ENCODE data around the gene TIGD7. TPM values are rescaled to one million over a fixed set of nuclear protein-coding genes. Genes with fewer than 3 reads are reported as not detected.

TIGD7 gene
- 7.8 TPM for total RNA-seq

- Histone ChIP-seq H3K9ac (ENCODE audit: low read depth in 1 of 3, low read length in 3 of 3) (peak within 1 kb of the TSS; percentile 91 to 95 (median 91)), H3K4me3 (ENCODE audit: low read length in 3 of 3) (peak within 1 kb of the TSS; percentile 91 to 95 (median 94)), H3K4me1 (ENCODE audit: control insufficient read depth in 3 of 3, insufficient read depth in 3 of 3, low read length in 3 of 3) (peaks cover 5 to 18% (median 14%) of the 10 kb centered on the region in 3 donors), H3K36me3 (ENCODE audit: control insufficient read depth in 3 of 3, insufficient read depth in 3 of 3, low read length in 3 of 3) (peaks cover 32 to 34% (median 34%) of the 10 kb centered on the region in 3 donors), H3K9me3 (ENCODE audit: control insufficient read depth in 3 of 3, low read length in 3 of 3) (peaks cover 8 to 15% (median 10%) of the 10 kb centered on the region in 3 donors), H3K27ac (ENCODE audit: low read depth, low read length) (peak within 1 kb of the TSS; percentile 88), H3K27me3 (ENCODE audit: control insufficient read depth in 3 of 3, insufficient read depth in 3 of 3, low read length in 3 of 3) (no peaks in the 10 kb centered on the region)
Measured at GRCh38 chr16:3305109-3306068, at the start of gene TIGD7, which contains the start of gene ZNF75A. Gene TIGD7 (minus strand): TSS chr16:3305430. CDS start chr16:3300614, 4,816 bp downstream. Gene ZNF75A (plus strand): TSS chr16:3305497. CDS start chr16:3308429, 2,932 bp downstream.

GRCh38 chr16:3349175-3349574 lies 43.9 kb upstream of the TIGD7 start:
- Histone ChIP-seq H3K27ac (ENCODE audit: low read depth, low read length) (no peak overlapping the region), H3K4me1 (ENCODE audit: control insufficient read depth in 3 of 3, insufficient read depth in 3 of 3, low read length in 3 of 3) (no peaks in the 10 kb centered on the region), H3K9ac (ENCODE audit: low read depth in 1 of 3, low read length in 3 of 3) (no peak overlapping the region), H3K36me3 (ENCODE audit: control insufficient read depth in 3 of 3, insufficient read depth in 3 of 3, low read length in 3 of 3) (no peaks in the 10 kb centered on the region), H3K27me3 (ENCODE audit: control insufficient read depth in 3 of 3, insufficient read depth in 3 of 3, low read length in 3 of 3) (no peaks in the 10 kb centered on the region), H3K9me3 (ENCODE audit: control insufficient read depth in 3 of 3, low read length in 3 of 3) (no peaks in the 10 kb centered on the region), H3K4me3 (ENCODE audit: low read length in 3 of 3) (no peak overlapping the region)

- no peaks in the 10 kb centered on the region for H3K36me3 ChIP-seq (ENCODE audit: control insufficient read depth in 3 of 3, insufficient read depth in 3 of 3, low read length in 3 of 3)
- no peaks in the 10 kb centered on the region for H3K4me1 ChIP-seq (ENCODE audit: control insufficient read depth in 3 of 3, insufficient read depth in 3 of 3, low read length in 3 of 3)
- H3K27ac ChIP-seq (ENCODE audit: low read depth, low read length): no peak overlapping the region
- no peaks in the 10 kb centered on the region for H3K9me3 ChIP-seq (ENCODE audit: control insufficient read depth in 3 of 3, low read length in 3 of 3)
- H3K9ac ChIP-seq (ENCODE audit: low read depth in 1 of 3, low read length in 3 of 3): no peak overlapping the region
- H3K27me3 ChIP-seq (ENCODE audit: control insufficient read depth in 3 of 3, insufficient read depth in 3 of 3, low read length in 3 of 3): no peaks in the 10 kb centered on the region
- H3K4me3 ChIP-seq (ENCODE audit: low read length in 3 of 3): no peak overlapping the region
Measured at GRCh38 chr16:3348547-3349167, 43.4 kb upstream of the TIGD7 start.

- Histone ChIP-seq H3K9ac (ENCODE audit: low read depth in 1 of 3, low read length in 3 of 3) (no peak overlapping the region), H3K4me3 (ENCODE audit: low read length in 3 of 3) (no peak overlapping the region), H3K27ac (ENCODE audit: low read depth, low read length) (no peak overlapping the region), H3K4me1 (ENCODE audit: control insufficient read depth in 3 of 3, insufficient read depth in 3 of 3, low read length in 3 of 3) (no peaks in the 10 kb centered on the region), H3K27me3 (ENCODE audit: control insufficient read depth in 3 of 3, insufficient read depth in 3 of 3, low read length in 3 of 3) (no peaks in the 10 kb centered on the region), H3K9me3 (ENCODE audit: control insufficient read depth in 3 of 3, low read length in 3 of 3) (no peaks in the 10 kb centered on the region), H3K36me3 (ENCODE audit: control insufficient read depth in 3 of 3, insufficient read depth in 3 of 3, low read length in 3 of 3) (no peaks in the 10 kb centered on the region)
Measured at GRCh38 chr16:3347586-3347985, 42.4 kb upstream of the TIGD7 start.

GRCh38 chr16:3346041-3346440 lies 40.8 kb upstream of the TIGD7 start:
- Histone ChIP-seq H3K27ac (ENCODE audit: low read depth, low read length) (no peak overlapping the region), H3K9me3 (ENCODE audit: control insufficient read depth in 3 of 3, low read length in 3 of 3) (no peaks in the 10 kb centered on the region), H3K36me3 (ENCODE audit: control insufficient read depth in 3 of 3, insufficient read depth in 3 of 3, low read length in 3 of 3) (no peaks in the 10 kb centered on the region), H3K27me3 (ENCODE audit: control insufficient read depth in 3 of 3, insufficient read depth in 3 of 3, low read length in 3 of 3) (no peaks in the 10 kb centered on the region), H3K9ac (ENCODE audit: low read depth in 1 of 3, low read length in 3 of 3) (no peak overlapping the region), H3K4me1 (ENCODE audit: control insufficient read depth in 3 of 3, insufficient read depth in 3 of 3, low read length in 3 of 3) (no peaks in the 10 kb centered on the region), H3K4me3 (ENCODE audit: low read length in 3 of 3) (no peak overlapping the region)

GRCh38 chr16:3328643-3329042 lies 23.4 kb upstream of the TIGD7 start:
- Histone ChIP-seq H3K9ac (ENCODE audit: low read depth in 1 of 3, low read length in 3 of 3) (no peak overlapping the region), H3K27me3 (ENCODE audit: control insufficient read depth in 3 of 3, insufficient read depth in 3 of 3, low read length in 3 of 3) (no peaks in the 10 kb centered on the region), H3K4me1 (ENCODE audit: control insufficient read depth in 3 of 3, insufficient read depth in 3 of 3, low read length in 3 of 3) (no peaks in the 10 kb centered on the region), H3K9me3 (ENCODE audit: control insufficient read depth in 3 of 3, low read length in 3 of 3) (peaks cover 5 to 24% (median 6%) of the 10 kb centered on the region in 3 donors), H3K27ac (ENCODE audit: low read depth, low read length) (no peak overlapping the region), H3K36me3 (ENCODE audit: control insufficient read depth in 3 of 3, insufficient read depth in 3 of 3, low read length in 3 of 3) (peaks cover 0 to 4% (median 0%) of the 10 kb centered on the region in 3 donors), H3K4me3 (ENCODE audit: low read length in 3 of 3) (no peak overlapping the region)

GRCh38 chr16:3328104-3328503 lies 22.9 kb upstream of the TIGD7 start:
- Histone ChIP-seq H3K27me3 (ENCODE audit: control insufficient read depth in 3 of 3, insufficient read depth in 3 of 3, low read length in 3 of 3) (no peaks in the 10 kb centered on the region), H3K9ac (ENCODE audit: low read depth in 1 of 3, low read length in 3 of 3) (no peak overlapping the region), H3K9me3 (ENCODE audit: control insufficient read depth in 3 of 3, low read length in 3 of 3) (peaks cover 8 to 25% (median 9%) of the 10 kb centered on the region in 3 donors)

GRCh38 chr16:3327514-3327913 lies 22.3 kb upstream of the TIGD7 start:
- H3K27ac ChIP-seq (ENCODE audit: low read depth, low read length): no peak overlapping the region
- H3K9ac ChIP-seq (ENCODE audit: low read depth in 1 of 3, low read length in 3 of 3): no peak overlapping the region
- H3K4me3 ChIP-seq (ENCODE audit: low read length in 3 of 3): no peak overlapping the region
- H3K4me1 ChIP-seq (ENCODE audit: control insufficient read depth in 3 of 3, insufficient read depth in 3 of 3, low read length in 3 of 3): no peaks in the 10 kb centered on the region
- H3K9me3 ChIP-seq (ENCODE audit: control insufficient read depth in 3 of 3, low read length in 3 of 3): peaks cover 10 to 24% (median 10%) of the 10 kb centered on the region in 3 donors
- peaks cover 0 to 4% (median 0%) of the 10 kb centered on the region in 3 donors for H3K36me3 ChIP-seq (ENCODE audit: control insufficient read depth in 3 of 3, insufficient read depth in 3 of 3, low read length in 3 of 3)
- no peaks in the 10 kb centered on the region for H3K27me3 ChIP-seq (ENCODE audit: control insufficient read depth in 3 of 3, insufficient read depth in 3 of 3, low read length in 3 of 3)

More at GRCh38 chr16:3328104-3328503, 22.9 kb upstream of the TIGD7 start:
- no peak overlapping the region for H3K27ac ChIP-seq (ENCODE audit: low read depth, low read length)
- H3K4me3 ChIP-seq (ENCODE audit: low read length in 3 of 3): no peak overlapping the region
- H3K36me3 ChIP-seq (ENCODE audit: control insufficient read depth in 3 of 3, insufficient read depth in 3 of 3, low read length in 3 of 3): peaks cover 0 to 4% (median 0%) of the 10 kb centered on the region in 3 donors
- H3K4me1 ChIP-seq (ENCODE audit: control insufficient read depth in 3 of 3, insufficient read depth in 3 of 3, low read length in 3 of 3): no peaks in the 10 kb centered on the region

GRCh38 chr16:3321816-3322215 lies 16.6 kb upstream of the TIGD7 start:
- Histone ChIP-seq H3K27ac (ENCODE audit: low read depth, low read length) (no peak overlapping the region), H3K36me3 (ENCODE audit: control insufficient read depth in 3 of 3, insufficient read depth in 3 of 3, low read length in 3 of 3) (peaks cover 15 to 25% (median 18%) of the 10 kb centered on the region in 3 donors), H3K9me3 (ENCODE audit: control insufficient read depth in 3 of 3, low read length in 3 of 3) (peaks cover 36 to 61% (median 39%) of the 10 kb centered on the region in 3 donors), H3K27me3 (ENCODE audit: control insufficient read depth in 3 of 3, insufficient read depth in 3 of 3, low read length in 3 of 3) (no peaks in the 10 kb centered on the region), H3K4me1 (ENCODE audit: control insufficient read depth in 3 of 3, insufficient read depth in 3 of 3, low read length in 3 of 3) (no peaks in the 10 kb centered on the region), H3K9ac (ENCODE audit: low read depth in 1 of 3, low read length in 3 of 3) (no peak overlapping the region), H3K4me3 (ENCODE audit: low read length in 3 of 3) (no peak overlapping the region)
